T-helper 2 cell (primary cell): ENCODE results near the gene HS6ST2.

Experiments
- DNase-seq, 5 experiments: peaks; one replicate each; pipeline versions ENCODE4 v3.0.0 to v3.0.0-alpha.2; 2012 to 2022

HS6ST2 gene

DNA sequence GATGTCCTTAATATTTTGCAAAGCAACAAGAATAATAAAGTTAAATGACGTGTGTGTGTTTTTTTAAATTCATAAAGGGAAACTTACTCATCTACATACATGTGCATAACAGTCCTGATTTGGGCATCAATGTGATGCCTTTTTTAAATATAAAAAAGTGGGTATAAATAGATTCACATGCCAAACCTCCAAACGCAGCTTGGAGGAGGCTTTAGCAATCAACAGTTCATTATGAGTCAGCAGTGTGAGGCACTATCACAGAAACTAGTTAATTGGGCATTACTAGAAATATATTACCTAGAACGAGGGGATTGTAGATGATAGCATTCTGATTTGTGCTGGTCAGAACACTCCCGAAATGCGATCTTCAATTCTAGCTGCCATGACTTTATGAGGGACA lies 115.1 kb downstream of the HS6ST2 start:
- no peak for DNase-seq

DNA sequence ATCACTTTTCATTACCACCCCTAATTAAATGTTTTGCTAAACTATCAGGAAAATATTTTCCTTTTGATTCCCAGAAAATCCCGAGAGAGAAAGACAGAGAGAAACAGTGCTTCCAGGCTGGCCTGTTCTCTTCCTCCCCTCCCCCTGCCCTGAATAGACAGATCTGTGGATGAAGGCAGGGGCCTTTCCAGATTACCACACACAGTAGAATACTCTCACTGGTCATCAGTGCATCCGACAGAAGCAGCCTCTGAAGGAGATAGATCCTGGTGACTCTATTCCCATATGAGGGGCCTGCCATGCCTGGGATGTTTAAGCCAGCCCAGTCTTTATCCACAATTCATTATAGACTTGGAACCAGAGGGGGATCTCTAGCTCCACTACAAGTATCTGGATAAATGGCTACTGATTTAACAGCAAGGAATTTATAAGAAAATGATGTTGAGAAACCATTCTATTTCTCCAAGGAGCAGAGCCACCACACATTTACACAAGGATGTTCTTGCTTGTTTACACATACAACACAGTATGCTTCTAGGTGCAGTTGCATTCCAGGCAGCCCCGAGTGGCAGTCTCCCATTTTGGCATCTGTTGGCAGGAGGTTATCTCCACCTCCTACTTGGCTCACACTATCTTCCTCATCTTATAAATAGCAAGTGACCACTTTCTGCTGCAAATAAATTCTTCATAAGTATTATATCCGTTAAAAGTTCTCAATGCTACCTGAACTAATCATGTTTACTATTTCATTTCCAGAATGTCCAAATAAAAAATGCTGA lies 115.8 kb downstream of the HS6ST2 start:
- no peak for DNase-seq

DNA sequence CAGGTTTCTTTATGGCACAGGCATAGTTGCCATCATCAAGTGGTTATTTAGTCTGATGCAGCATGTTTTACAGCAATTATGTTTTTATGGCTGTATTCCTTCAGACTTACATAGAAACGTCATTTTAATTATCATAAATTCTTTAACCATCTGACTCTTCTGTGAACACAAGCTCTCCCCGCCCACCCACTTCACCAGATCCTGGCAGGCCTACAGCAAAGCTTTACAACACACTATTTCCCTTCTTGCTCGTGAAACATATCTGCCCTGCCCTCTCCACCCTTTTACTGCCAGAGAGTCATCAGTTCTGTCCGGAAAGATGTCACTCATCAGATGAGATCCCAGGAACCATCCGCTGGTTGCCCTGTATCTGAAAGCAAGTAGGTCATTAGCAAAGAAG lies 120.5 kb downstream of the HS6ST2 start:
- DNase-seq = no peak

DNA sequence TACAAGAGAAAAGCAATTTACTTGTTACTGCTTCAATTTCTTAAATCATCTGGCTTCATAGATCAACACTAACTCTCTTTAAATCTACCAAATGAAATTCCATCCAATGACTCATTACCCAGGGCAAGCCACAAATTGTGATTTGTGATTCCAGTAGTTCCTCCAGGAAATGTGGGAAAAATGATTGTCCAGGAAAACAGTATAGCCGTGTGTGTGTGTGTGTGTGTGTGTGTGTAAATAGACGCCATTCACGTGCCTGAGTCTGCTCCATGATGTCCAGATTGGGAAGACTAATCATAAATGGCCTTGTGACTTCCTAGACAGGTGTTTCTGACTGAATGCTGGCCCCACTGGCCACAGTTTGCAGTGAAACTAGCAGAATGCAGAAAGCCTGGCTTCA lies 121.3 kb downstream of the HS6ST2 start:
- DNase-seq = no peak

DNA sequence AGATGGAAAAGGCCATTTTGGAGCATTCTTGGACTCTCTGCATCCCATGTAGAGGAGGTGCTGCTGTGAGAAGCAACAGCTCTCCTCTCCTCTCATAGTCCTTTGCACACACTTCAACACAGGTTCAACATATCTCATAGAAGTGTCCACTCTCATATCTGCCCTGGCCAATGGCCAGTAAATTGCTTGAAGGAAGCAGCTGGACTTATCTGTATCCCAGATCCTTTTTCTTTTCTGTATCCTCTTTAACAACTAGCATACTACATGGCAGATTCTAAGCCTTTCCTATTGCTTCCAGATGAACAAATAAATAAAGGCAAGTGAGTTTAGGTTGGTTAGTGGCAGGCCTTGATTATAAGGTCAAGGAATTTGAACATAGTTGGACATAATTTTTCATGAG lies 122.0 kb downstream of the HS6ST2 start:
- no peak for DNase-seq

DNA sequence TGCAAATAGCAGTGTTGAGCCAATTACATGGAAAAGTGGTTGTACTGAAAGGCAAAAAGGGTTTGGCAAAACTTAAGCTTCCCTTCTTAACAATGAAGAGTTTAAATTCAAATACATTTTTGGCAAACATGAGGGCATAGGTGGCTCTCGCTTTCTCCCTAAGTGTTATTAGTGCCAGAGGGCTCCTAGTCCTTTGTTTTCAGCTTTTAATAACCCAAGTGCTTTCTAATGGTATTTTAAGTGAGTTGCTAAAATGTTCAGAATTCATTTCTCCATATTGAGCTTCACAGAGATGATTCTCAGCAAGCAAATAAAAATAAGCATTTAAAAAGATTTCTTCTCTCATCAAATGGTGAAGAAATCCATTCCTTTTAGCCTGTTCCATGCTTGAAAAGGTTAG lies 123.7 kb downstream of the HS6ST2 start:
- no peak for DNase-seq

DNA sequence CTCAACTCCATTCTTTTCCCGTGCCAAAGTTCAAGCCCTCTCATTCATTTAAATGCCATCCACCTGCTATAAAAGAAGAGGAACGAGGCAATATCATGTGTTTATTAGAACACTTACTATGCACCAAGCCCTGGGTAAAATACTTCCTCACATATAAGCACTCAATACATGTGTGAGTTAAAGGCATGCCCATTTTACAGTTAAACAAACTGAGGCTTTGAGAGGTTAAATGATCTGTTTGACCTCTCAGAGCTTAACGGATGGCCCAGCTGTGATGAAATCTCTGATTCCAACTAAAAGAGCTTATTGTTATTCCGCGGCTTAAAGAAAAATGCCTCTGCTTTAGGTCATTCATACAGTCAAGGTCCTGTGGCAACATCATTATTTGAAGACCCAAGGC lies 124.3 kb downstream of the HS6ST2 start:
- DNase-seq = no peak

DNA sequence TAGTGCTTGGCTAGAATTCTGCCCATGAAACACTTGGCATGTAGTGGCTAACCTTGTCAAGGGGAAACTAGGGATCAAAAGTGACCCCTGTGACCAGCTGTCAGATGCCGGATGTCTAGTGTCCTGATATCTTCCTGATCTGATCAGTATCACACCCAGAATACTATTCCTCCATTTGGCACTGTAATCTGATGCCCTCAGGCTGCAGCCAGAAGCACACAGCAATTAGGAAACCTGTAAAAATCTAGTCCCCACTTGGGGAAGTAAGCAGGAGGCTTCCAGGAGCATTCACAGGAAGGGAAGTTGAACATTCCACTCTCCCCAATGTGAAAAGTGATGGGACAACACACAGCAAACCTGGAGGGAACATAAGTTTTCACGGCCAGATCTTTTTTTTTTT lies 125.1 kb downstream of the HS6ST2 start:
- DNase-seq = no peak

DNA sequence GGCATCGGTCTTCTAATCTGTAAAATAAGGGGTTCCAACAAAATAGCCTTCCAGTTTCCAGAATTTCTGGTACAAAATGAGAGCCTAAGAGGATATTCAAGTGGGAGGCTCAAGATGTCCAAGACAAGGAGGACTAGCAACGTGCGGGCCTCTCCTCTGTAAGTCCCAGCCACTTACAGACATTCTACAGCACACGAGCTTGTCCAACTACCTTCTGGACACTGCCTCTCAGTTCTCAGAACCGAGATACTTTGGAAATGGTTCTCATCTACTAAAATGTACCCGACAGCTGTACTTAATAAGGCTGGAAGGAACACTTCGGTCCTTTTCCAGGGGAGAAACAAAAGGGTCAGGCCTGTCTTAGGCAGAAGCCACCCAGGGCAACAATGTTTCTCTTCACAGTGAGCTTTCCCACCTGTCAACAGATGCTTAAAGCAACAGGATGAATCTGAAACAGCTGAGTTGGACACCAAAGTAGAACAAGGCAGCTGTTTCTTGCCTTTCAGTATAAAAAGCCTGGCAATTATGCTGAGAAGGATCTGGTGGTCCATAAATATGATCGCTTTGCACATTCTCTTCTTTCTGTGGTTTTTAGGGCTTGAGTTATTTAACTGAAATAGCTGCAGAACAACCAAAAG lies 127.0 kb downstream of the HS6ST2 start:
- DNase-seq = no peak

DNA sequence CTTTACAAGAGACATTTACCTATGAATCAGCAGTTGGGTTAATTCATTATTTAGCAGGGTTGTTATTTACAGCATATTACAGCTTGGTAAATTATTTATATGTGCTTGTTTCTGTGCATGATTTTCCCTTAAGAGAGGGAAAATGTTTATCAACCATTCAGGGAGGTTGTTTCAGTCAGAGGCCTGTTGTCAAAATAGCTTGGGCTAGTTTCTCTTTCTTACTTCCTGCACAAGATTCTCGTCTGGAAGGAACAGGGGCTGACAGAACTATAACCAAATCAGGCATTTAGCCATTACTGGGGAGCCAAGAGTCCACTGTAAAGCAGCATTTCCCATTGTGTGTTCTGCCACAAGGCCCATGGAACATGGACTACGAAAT lies 135.8 kb downstream of the HS6ST2 start:
- DNase-seq = no peak

DNA sequence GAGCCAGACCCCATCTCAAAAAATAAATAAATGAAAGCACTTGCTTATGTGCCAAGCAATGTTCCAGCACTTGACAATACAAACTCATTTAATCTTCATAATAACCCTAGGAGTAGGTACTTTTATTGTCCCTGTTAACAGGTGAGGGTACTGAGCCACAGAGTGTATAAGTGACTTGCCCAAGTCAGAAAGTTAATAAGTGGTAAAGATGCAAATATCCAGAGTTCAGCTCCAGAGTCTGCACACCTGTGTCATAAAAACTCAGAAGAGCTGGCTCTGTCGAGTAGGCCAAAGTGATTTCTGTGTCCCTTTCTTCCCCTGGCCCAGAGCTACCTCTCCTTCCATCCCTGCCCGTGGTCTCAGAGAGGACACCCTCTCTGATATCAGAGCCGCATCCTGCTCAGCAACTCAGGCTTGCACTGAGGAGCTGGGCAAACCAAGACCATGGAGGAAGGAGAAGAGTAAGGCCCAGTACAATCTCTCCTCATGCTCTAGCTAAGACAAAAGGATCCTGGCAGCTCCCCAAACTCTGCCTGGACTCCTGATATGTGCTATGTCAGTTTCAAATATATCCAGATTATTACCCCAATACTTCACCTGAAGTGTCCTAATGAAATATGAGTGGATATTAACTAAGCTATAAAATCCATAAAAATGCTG lies 136.3 kb downstream of the HS6ST2 start:
- no peak for DNase-seq

DNA sequence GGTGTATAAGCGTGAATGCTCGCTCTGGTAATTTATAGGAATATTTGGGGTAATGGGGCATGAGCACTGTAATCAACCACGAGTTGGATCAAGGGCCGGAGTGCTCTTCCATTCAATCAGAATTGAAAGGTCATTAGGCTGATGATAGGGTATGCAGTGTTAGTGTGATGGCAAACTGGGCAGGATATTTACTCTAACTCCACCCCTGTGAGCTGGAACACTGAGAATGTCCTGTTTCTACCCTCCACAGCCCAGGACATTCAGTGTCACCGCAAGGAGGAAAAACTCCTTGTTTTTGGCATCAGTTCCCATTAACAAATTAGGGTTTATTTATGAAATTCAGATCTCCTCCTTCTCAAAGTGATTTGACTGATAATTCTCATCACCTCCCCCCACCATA lies 137.8 kb downstream of the HS6ST2 start:
- DNase-seq = no peak

DNA sequence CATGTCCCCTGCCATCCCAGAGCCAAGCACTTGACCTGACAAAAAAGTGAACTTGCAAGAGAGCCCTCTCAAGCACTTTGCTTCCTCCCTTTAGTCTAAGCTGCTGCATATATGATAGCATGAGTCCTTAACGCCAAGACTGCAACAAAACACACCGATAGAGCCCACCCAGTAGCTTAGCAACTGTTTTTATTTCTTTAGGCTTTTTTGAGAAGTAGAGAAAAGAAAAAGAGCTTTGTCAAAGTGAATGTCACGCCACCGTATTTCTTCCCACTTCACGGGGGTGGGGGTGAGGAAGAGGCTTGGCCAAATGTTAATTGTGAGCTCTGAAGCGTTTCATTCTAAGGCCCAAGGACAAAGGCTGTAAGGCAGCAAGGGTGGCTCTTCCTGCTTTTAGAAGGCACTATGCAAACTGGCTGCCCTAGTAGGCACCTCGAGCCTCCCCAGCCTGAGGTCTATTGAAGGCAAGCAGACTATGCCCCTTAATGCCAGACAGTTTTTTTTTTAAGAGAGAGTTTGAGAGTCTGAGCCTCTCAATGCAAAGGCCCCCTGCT lies 138.6 kb downstream of the HS6ST2 start:
- DNase-seq = no peak

DNA sequence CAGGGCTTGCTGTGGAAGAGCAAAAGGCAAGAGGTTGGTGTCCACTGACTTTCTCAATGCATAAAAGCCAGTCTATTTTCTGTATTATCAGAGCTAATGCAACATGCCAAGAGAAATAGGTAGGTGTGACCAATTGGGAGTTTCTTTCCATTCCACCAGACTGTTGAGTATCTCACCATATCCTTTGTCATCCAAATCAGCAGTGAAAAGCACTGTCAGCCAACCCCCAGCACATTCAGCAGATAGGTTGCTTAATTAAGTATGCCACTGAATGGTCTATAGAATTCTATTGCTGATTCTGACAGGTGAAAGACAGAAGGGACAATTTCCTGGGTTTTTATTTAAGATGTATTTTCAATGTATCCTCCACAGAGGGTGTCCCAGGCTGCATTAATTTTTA lies 139.8 kb downstream of the HS6ST2 start:
- no peak for DNase-seq

DNA sequence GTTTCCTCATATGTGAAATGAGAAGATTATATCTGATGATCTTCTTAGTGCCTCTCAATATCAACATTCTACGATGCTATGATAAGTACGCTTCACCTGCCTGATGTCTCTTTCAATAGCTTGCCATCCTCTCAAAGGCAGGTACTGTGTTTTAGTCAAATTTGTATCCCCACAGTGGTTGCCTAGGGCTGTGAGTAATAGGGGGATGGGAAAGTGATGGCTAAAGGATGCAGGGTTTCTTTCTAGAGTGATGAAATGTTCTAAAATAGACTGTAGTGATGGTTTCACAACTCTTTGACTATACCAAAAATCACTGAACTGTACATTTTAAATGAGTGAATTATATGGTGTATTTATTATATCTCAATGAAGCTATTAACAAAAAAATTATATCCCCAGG lies 142.8 kb downstream of the HS6ST2 start:
- DNase-seq = no peak

DNA sequence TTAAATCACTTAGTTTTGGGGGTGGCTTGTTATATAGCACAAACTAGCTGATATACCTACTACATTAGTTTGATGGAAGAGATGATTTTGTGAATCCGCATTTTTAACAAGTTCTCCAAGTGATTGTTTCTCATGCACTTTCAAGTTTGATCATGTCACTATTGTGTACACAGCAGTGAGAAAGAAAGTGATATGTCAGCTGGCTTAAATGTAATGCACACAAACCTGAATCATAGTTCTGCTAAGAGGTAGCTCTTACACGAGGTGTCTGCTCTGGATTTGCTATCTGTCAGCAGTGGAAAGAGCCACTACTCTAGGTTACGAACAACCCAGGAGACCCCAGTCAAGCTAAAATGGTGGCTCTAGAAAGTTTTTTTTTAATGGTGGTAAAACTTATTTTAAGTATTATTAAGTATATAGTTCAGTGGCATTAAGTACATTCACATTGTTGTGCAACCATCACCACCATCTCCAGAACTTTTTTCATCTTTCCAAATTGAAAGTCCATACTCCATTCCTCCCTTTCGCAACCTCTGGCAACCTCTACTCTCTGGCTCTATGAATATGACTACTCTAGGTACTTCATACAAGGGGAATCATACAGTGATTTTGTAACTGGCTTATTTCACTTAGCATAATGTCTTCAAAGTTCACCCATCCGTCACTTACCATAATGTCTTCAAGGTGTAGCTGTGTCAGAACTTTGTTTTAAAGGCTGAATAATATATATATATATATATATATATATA lies 147.3 kb downstream of the HS6ST2 start:
- DNase-seq = no peak

DNA sequence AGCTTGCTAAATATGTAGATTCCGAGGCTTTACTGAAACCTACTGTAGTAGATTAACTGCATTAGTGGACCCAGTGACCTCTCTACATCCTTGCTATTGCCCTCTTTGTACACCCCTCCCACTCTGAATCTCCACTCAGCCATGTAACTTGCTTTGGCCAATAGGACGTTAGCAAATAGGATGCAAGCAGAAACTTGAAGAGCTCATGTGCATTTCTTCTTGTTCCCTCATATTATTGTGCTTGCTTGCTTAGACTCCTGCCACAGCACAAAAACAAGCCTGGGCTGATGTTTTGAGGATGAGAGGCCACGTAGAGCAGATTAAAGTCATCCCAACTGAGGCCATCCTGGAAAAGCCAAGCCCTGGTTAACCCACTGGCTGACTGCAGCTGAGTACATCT lies 147.9 kb downstream of the HS6ST2 start:
- DNase-seq = no peak

DNA sequence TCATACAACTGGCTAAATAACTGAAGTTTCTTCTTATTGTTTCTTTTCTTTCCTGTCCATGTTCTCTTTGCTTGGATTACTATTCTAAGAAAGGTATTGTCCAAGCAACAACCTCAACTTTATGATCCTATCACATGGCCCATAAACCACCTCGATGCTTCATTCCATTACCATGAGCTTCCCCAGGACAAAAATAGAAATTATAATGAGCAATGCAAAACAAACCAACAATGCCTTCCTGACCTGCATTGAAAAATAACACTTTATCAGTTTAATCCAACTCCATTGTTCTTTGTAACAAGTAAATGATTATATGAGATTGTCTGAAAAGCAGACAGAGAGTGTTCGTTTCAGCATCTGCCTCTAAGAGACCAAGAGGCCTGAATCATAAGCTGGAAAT lies 148.8 kb downstream of the HS6ST2 start:
- DNase-seq = no peak

DNA sequence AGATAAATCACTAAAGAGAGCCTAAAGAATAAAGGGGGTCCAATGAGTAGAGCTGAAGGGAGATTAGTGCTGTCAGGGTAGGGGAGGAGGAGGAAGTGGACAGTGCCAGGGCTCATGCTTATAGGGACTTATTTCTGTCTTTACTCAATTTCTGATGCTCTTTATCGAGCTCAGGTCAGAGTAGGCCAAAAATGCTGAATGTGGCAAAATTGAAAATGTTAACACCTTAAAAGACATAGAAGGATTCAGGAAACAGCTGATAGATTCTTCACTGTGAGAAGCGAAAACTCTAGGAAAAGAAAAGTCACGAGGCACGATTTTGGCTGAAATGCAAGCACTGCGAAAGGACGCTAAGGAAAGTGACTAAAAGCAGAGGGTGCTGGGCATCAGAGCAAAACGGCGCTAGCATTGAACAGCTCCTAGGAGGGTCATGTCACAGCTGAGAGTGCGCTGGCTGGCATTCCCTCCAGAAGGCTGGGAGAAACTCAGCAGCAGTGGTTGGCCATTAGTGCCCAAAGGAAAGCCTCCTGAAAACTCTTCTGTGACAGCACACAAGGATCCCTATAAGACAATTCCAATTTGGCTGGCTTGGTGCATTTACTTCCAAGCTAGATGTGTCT lies 150.9 kb downstream of the HS6ST2 start:
- no peak for DNase-seq

DNA sequence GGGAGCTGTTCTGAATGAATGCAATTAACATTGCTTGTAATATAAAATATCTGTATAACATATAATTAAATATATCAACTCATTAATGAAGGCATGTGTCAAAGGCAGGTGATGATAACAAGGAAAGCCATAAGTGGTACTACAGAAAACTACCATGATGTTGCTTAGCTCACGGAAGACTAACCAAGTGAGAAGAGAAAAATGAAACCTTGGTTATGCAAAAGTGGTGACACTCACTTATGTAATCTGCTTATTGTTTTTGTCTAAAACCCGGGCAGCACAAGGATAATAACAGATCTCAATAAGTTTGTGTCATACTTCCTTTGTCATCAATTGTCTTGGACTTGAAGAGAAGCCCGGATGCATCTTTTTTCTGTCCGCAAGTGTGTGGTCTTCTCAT lies 156.4 kb downstream of the HS6ST2 start:
- DNase-seq = no peak

DNA sequence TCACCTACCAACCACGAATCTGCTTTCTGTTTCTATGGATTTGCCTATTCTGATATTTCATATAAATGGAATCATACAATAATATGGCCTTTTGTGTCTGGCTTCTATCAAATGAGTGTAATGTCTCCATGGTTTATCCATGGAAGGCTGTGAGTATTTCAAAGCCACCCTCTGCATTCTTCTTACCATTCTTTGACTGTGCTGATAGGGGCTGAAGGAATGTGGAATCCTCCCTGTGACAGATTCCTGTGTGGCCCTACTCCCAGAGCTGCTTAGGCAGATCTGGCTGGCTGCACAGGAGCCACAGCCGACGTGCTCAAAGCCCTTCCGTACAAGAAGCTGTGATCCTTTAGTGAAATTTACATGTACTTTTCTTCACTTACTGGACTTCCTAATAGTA lies 163.2 kb downstream of the HS6ST2 start:
- DNase-seq = no peak

DNA sequence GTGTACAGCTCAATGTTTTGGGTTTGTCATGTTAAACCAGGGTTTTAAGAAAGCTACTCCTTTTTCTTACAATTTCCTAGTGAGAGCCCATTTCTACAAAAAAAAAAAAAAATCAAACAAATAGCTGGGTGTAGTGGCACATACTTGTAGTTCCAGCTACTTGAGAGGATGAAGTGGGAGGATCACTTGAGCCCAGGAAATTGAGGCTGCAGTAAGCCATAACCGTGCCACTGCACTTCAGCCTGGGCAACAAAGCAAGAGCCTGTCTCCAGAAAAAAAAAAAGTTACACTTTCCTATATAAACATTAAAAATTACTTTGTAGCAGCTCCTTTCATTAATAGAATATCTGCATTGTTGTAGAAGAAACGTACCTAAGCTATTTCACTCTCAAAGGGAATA lies 166.7 kb downstream of the HS6ST2 start:
- DNase-seq = no peak

DNA sequence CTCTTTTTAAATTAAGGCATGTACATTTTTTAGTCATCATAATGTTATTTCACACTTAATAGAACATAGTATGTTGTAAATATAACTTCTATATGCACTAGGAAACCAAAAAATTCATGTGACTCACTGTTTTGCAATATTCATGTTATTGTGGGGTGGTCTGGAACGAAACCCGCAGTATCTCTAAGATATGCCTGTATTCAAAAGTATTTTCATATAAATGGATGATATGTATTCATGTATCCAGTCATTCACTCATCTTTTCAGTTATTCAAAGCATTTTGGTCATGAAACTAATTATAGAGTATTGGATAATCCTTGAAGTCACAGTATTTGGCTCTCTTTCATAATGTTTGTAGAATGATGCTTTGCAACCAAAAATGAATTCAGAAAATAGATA lies 168.1 kb downstream of the HS6ST2 start:
- DNase-seq = no peak
